ENCODE data around the gene PRPSAP1. TPM values are rescaled to one million over a fixed set of nuclear protein-coding genes. Genes with fewer than 3 reads are reported as not detected.
"Not testable (repeated sequence)": the region's sequence is repeated elsewhere in the genome, so short reads cannot be mapped to it uniquely, and the experiment has no call there.

The PRPSAP1 gene
- polyA plus RNA-seq, 3 donors: 45.8 to 58.2 (median 51.2) TPM

GRCh38 chr17:76307966-76308338 lies 45.8 kb downstream of the PRPSAP1 start, which contains the start of gene QRICH2:
TSS of gene QRICH2 (minus strand) at chr17:76308276. CDS start at chr17:76307998, 278 bp downstream.
- WGBS (ENCODE audit: insufficient coverage): 97% methylated on average over 33 of the region's 44 CpGs
- no peak for DNase-seq
- no peaks in the 10 kb centered on the region for H3K4me1 Mint-ChIP-seq

GRCh38 chr17:76307299-76307965 lies 46.3 kb downstream of the PRPSAP1 start:
- 97% methylated on average over 57 of the region's 58 CpGs for WGBS (ENCODE audit: insufficient coverage)
- H2AFZ ChIP-seq (ENCODE audit: insufficient read depth, low read depth, low read length, poor library complexity, severe bottlenecking): no peak overlapping the region
- H3K4me3 ChIP-seq (replicated peaks in 1 of 3; ENCODE audit: low read depth in 2 of 3, low read length in 3 of 3): no peak overlapping the region
- no peak for TF ChIP-seq CTCF (IDR thresholded peaks at IDR 0.05)
- no peaks in the 10 kb centered on the region for H4K20me1 ChIP-seq (ENCODE audit: insufficient read depth, low read length)
- peaks cover 0 to 5% (median 0%) of the 10 kb centered on the region in 7 donors for H3K9me3 Mint-ChIP-seq
- peaks cover 0 to 2% (median 1%) of the 10 kb centered on the region in 3 donors for H3K27me3 Mint-ChIP-seq (ENCODE audit: low read depth in 3 of 3)
- H3K4me2 ChIP-seq (replicated peaks; ENCODE audit: extremely low read depth, low read length, poor library complexity, severe bottlenecking): no peak overlapping the region
- DNase-seq: no peak
- H3K9ac ChIP-seq (ENCODE audit: insufficient read depth, low read length, poor library complexity, severe bottlenecking): no peak overlapping the region
- intact Hi-C loops (cut with micrococcal nuclease): no loop called here
- H3K9me3 ChIP-seq (replicated peaks in 1 of 2; ENCODE audit: control insufficient read depth in 1 of 2, insufficient read depth in 1 of 2, low read length in 2 of 2): no peaks in the 10 kb centered on the region
- H3K27ac Mint-ChIP-seq: no peak overlapping the region
- H3K4me3 Mint-ChIP-seq: no peak overlapping the region
- H3K4me1 ChIP-seq (ENCODE audit: control insufficient read depth in 1 of 2, insufficient read depth in 2 of 2, low read length in 2 of 2): no peaks in the 10 kb centered on the region
- H3K79me2 ChIP-seq (ENCODE audit: insufficient read depth, low read length): no peaks in the 10 kb centered on the region
- peaks cover 16 to 31% of the 10 kb centered on the region in 2 donors for H3K36me3 ChIP-seq (replicated peaks in 1 of 2; ENCODE audit: control insufficient read depth in 1 of 2, insufficient read depth in 2 of 2, low read length in 2 of 2)
- H3K36me3 Mint-ChIP-seq: peaks cover 11 to 37% of the 10 kb centered on the region in 2 donors
- no peaks in the 10 kb centered on the region for H3K27me3 ChIP-seq (ENCODE audit: control insufficient read depth in 2 of 2, insufficient read depth in 2 of 2, low read length in 2 of 2)
- no peaks in the 10 kb centered on the region for H3K4me1 Mint-ChIP-seq
- H3K27ac ChIP-seq (ENCODE audit: low read depth in 1 of 2, low read length in 2 of 2): no peak overlapping the region

More at GRCh38 chr17:76307966-76308338, 45.8 kb downstream of the PRPSAP1 start, which contains the start of gene QRICH2:
- intact Hi-C loops (cut with micrococcal nuclease): no loop called here
- Histone ChIP-seq H3K9ac (ENCODE audit: insufficient read depth, low read length, poor library complexity, severe bottlenecking) (no peak within 1 kb of the TSS), H3K27me3 (ENCODE audit: control insufficient read depth in 2 of 2, insufficient read depth in 2 of 2, low read length in 2 of 2) (no peaks in the 10 kb centered on the region), H3K79me2 (ENCODE audit: insufficient read depth, low read length) (no peaks in the 10 kb centered on the region), H3K4me1 (ENCODE audit: control insufficient read depth in 1 of 2, insufficient read depth in 2 of 2, low read length in 2 of 2) (no peaks in the 10 kb centered on the region), H3K36me3 (replicated peaks in 1 of 2; ENCODE audit: control insufficient read depth in 1 of 2, insufficient read depth in 2 of 2, low read length in 2 of 2) (peaks cover 21 to 36% of the 10 kb centered on the region in 2 donors), H3K27ac (ENCODE audit: low read depth in 1 of 2, low read length in 2 of 2) (no peak within 1 kb of the TSS), H4K20me1 (ENCODE audit: insufficient read depth, low read length) (no peaks in the 10 kb centered on the region), H2AFZ (ENCODE audit: insufficient read depth, low read depth, low read length, poor library complexity, severe bottlenecking) (no peak within 1 kb of the TSS), H3K4me2 (replicated peaks; ENCODE audit: extremely low read depth, low read length, poor library complexity, severe bottlenecking) (no peak within 1 kb of the TSS), H3K9me3 (replicated peaks in 1 of 2; ENCODE audit: control insufficient read depth in 1 of 2, insufficient read depth in 1 of 2, low read length in 2 of 2) (no peaks in the 10 kb centered on the region), H3K4me3 (replicated peaks in 1 of 3; ENCODE audit: low read depth in 2 of 3, low read length in 3 of 3) (no peak within 1 kb of the TSS)
- H3K9me3 Mint-ChIP-seq: peaks cover 0 to 5% (median 0%) of the 10 kb centered on the region in 7 donors
- no peak within 1 kb of the TSS for H3K4me3 Mint-ChIP-seq
- no peak for TF ChIP-seq CTCF (IDR thresholded peaks at IDR 0.05)
- peaks cover 0 to 3% (median 1%) of the 10 kb centered on the region in 3 donors for H3K27me3 Mint-ChIP-seq (ENCODE audit: low read depth in 3 of 3)
- H3K27ac Mint-ChIP-seq: peak within 1 kb of the TSS in 1 of 7 donors; percentile 30
- peaks cover 16 to 41% of the 10 kb centered on the region in 2 donors for H3K36me3 Mint-ChIP-seq

GRCh38 chr17:76305135-76305454 lies 48.6 kb downstream of the PRPSAP1 start:
- DNase-seq; H3K27ac ChIP-seq (ENCODE audit: low read depth in 1 of 2, low read length in 2 of 2); H2AFZ ChIP-seq (ENCODE audit: insufficient read depth, low read depth, low read length, poor library complexity, severe bottlenecking); H3K4me1 ChIP-seq (ENCODE audit: control insufficient read depth in 1 of 2, insufficient read depth in 2 of 2, low read length in 2 of 2); H3K27ac Mint-ChIP-seq; H3K4me3 ChIP-seq (replicated peaks in 1 of 3; ENCODE audit: low read depth in 2 of 3, low read length in 3 of 3); H3K27me3 ChIP-seq (ENCODE audit: control insufficient read depth in 2 of 2, insufficient read depth in 2 of 2, low read length in 2 of 2); H3K79me2 ChIP-seq (ENCODE audit: insufficient read depth, low read length); H3K4me3 Mint-ChIP-seq; H3K4me2 ChIP-seq (replicated peaks; ENCODE audit: extremely low read depth, low read length, poor library complexity, severe bottlenecking); H3K4me1 Mint-ChIP-seq; intact Hi-C loops (cut with micrococcal nuclease); H3K9me3 Mint-ChIP-seq; H3K27me3 Mint-ChIP-seq (ENCODE audit: low read depth in 3 of 3); H3K9ac ChIP-seq (ENCODE audit: insufficient read depth, low read length, poor library complexity, severe bottlenecking); H3K36me3 ChIP-seq (replicated peaks in 1 of 2; ENCODE audit: control insufficient read depth in 1 of 2, insufficient read depth in 2 of 2, low read length in 2 of 2); H4K20me1 ChIP-seq (ENCODE audit: insufficient read depth, low read length); H3K9me3 ChIP-seq (replicated peaks in 1 of 2; ENCODE audit: control insufficient read depth in 1 of 2, insufficient read depth in 1 of 2, low read length in 2 of 2): not testable (repeated sequence)
- WGBS (ENCODE audit: insufficient coverage): 90% methylated on average over 2 of the region's 3 CpGs
- peaks cover 0 to 16% of the 10 kb centered on the region in 2 donors for H3K36me3 Mint-ChIP-seq
